ENCODE data around the gene LHFPL3. TPM values are rescaled to one million over a fixed set of nuclear protein-coding genes. Genes with fewer than 3 reads are reported as not detected.

Gene LHFPL3
- total and polyA plus RNA-seq, 2 donors (not counting 3 experiments of a cell fraction or from before 2014, with no cell fraction given) = not detected

GRCh38 chr7:104528142-104528541, 199.7 kb downstream of the LHFPL3 start:
- dilution Hi-C loops (cut with MboI; ENCODE audit: extremely low pct_ligation_motif_present, low sequenced_read_pairs) (no loop called here), intact Hi-C loops (cut with micrococcal nuclease) (no loop called here)
- Histone ChIP-seq H3K27ac (ENCODE audit: insufficient read depth, low read depth, low read length) (no peak overlapping the region), H3K4me3 (replicated peaks in 1 of 3; ENCODE audit: insufficient read depth in 1 of 3, low read depth in 1 of 3, low read length in 3 of 3) (no peak overlapping the region), H4K20me1 (replicated peaks; ENCODE audit: control insufficient read depth, extremely low read depth, insufficient read depth, low read length) (no peaks in the 10 kb centered on the region), H3K79me2 (ENCODE audit: control insufficient read depth, insufficient read depth, low read length) (no peaks in the 10 kb centered on the region), H3K9me3 (replicated peaks; ENCODE audit: control insufficient read depth, insufficient read depth, low read length) (no peaks in the 10 kb centered on the region), H3K9ac (replicated peaks; ENCODE audit: extremely low read depth, insufficient read depth, low read length) (no peak overlapping the region), H3K4me2 (ENCODE audit: insufficient read depth, low read length) (no peak overlapping the region), H3K4me1 (ENCODE audit: control insufficient read depth, extremely low read depth, insufficient read depth, low read length) (no peaks in the 10 kb centered on the region), H3K36me3 (ENCODE audit: control insufficient read depth in 2 of 2, extremely low read depth in 1 of 2, insufficient read depth in 2 of 2, low read length in 2 of 2) (no peaks in the 10 kb centered on the region), H3K9me1 (replicated peaks; ENCODE audit: control insufficient read depth, extremely low read depth, insufficient read depth, low read length) (no peaks in the 10 kb centered on the region), H2AFZ (ENCODE audit: low read depth, low read length) (no peak overlapping the region), H3K27me3 (ENCODE audit: control insufficient read depth in 2 of 2, insufficient read depth in 2 of 2, low read length in 2 of 2) (no peaks in the 10 kb centered on the region)
- TF ChIP-seq POLR2AphosphoS5 (IDR thresholded peaks at IDR 0.05; ENCODE audit: insufficient read depth, low read depth, low read length) = no peak
- TF ChIP-seq MYC (IDR thresholded peaks at IDR 0.05; ENCODE audit: low read depth, low read length) = no peak
- TF ChIP-seq JUN (IDR thresholded peaks at IDR 0.05; ENCODE audit: borderline replicate concordance, insufficient read depth, insufficient read length, low read depth) = no peak
- FAIRE-seq = no peak
- CTCF ChIA-PET = no interaction called here
- no TSS peak for BruUV-seq (replicated peaks)
- POLR2A ChIA-PET = no interaction called here
- DNase-seq (ENCODE audit: low read depth, low spot score) = no peak

GRCh38 chr7:104529567-104529966, 201.2 kb downstream of the LHFPL3 start:
- ChIA-PET POLR2A (no interaction called here), CTCF (no interaction called here)

More at GRCh38 chr7:104529567-104529966, 201.2 kb downstream of the LHFPL3 start:
- H3K9me3 ChIP-seq (replicated peaks; ENCODE audit: control insufficient read depth, insufficient read depth, low read length) = no peaks in the 10 kb centered on the region
- H3K9ac ChIP-seq (replicated peaks; ENCODE audit: extremely low read depth, insufficient read depth, low read length) = no peak overlapping the region
- H3K4me2 ChIP-seq (ENCODE audit: insufficient read depth, low read length) = no peak overlapping the region
- DNase-seq (ENCODE audit: low read depth, low spot score) (no peak), FAIRE-seq (no peak)
- intact Hi-C loops (cut with micrococcal nuclease) = no loop called here
- H3K27me3 ChIP-seq (ENCODE audit: control insufficient read depth in 2 of 2, insufficient read depth in 2 of 2, low read length in 2 of 2) = no peaks in the 10 kb centered on the region
- H4K20me1 ChIP-seq (replicated peaks; ENCODE audit: control insufficient read depth, extremely low read depth, insufficient read depth, low read length) = no peaks in the 10 kb centered on the region
- no peaks in the 10 kb centered on the region for H3K36me3 ChIP-seq (ENCODE audit: control insufficient read depth in 2 of 2, extremely low read depth in 1 of 2, insufficient read depth in 2 of 2, low read length in 2 of 2)
- H3K4me1 ChIP-seq (ENCODE audit: control insufficient read depth, extremely low read depth, insufficient read depth, low read length) = no peaks in the 10 kb centered on the region
- H3K4me3 ChIP-seq (replicated peaks in 1 of 3; ENCODE audit: insufficient read depth in 1 of 3, low read depth in 1 of 3, low read length in 3 of 3) = no peak overlapping the region
- no peak overlapping the region for H2AFZ ChIP-seq (ENCODE audit: low read depth, low read length)
- H3K79me2 ChIP-seq (ENCODE audit: control insufficient read depth, insufficient read depth, low read length) = no peaks in the 10 kb centered on the region
- TF ChIP-seq MYC (IDR thresholded peaks at IDR 0.05; ENCODE audit: low read depth, low read length) (no peak), JUN (IDR thresholded peaks at IDR 0.05; ENCODE audit: borderline replicate concordance, insufficient read depth, insufficient read length, low read depth) (no peak), FOS (IDR thresholded peaks at IDR 0.05; ENCODE audit: borderline replicate concordance, insufficient read depth, low read length) (no peak), POLR2A (IDR thresholded peaks at IDR 0.05; ENCODE audit: low read depth, low read length) (no peak), EZH2 (IDR thresholded peaks at IDR 0.05; ENCODE audit: borderline replicate concordance, low read depth, low read length, severe bottlenecking) (no peak), POLR2AphosphoS5 (IDR thresholded peaks at IDR 0.05; ENCODE audit: insufficient read depth, low read depth, low read length) (no peak), GATA2 (IDR thresholded peaks at IDR 0.05; ENCODE audit: insufficient read depth, insufficient read length, low read depth, low read length) (no peak), CTCF (IDR thresholded peaks at IDR 0.05; ENCODE audit: extremely low read depth in 1 of 2, insufficient read depth in 1 of 2, low read depth in 1 of 2, low read length in 2 of 2) (no peak)
- TF ChIP-seq, protein P1, sequence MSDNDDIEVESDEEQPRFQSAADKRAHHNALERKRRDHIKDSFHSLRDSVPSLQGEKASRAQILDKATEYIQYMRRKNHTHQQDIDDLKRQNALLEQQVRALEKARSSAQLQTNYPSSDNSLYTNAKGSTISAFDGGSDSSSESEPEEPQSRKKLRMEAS (IDR thresholded peaks at IDR 0.05; ENCODE audit: insufficient read depth, insufficient read length) = no peak
- H3K27ac ChIP-seq (ENCODE audit: insufficient read depth, low read depth, low read length) = no peak overlapping the region
- no peaks in the 10 kb centered on the region for H3K9me1 ChIP-seq (replicated peaks; ENCODE audit: control insufficient read depth, extremely low read depth, insufficient read depth, low read length)
- dilution Hi-C loops (cut with MboI; ENCODE audit: extremely low pct_ligation_motif_present, low sequenced_read_pairs) = no loop called here
- no TSS peak for BruUV-seq (replicated peaks)

All from endothelial cell of umbilical vein (primary cell).